GM04504 (cell line): ENCODE results near the gene CRLF2.
"Not testable (repeated sequence)": the region's sequence is repeated elsewhere in the genome, so short reads cannot be mapped to it uniquely, and the experiment has no call there.

Experiments
- DNase-seq: peaks from one replicate; pipeline ENCODE4 v3.0.0-alpha.2; 2012; ENCODE audit warnings: low read depth

CRLF2 gene, protein sequence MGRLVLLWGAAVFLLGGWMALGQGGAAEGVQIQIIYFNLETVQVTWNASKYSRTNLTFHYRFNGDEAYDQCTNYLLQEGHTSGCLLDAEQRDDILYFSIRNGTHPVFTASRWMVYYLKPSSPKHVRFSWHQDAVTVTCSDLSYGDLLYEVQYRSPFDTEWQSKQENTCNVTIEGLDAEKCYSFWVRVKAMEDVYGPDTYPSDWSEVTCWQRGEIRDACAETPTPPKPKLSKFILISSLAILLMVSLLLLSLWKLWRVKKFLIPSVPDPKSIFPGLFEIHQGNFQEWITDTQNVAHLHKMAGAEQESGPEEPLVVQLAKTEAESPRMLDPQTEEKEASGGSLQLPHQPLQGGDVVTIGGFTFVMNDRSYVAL

DNA sequence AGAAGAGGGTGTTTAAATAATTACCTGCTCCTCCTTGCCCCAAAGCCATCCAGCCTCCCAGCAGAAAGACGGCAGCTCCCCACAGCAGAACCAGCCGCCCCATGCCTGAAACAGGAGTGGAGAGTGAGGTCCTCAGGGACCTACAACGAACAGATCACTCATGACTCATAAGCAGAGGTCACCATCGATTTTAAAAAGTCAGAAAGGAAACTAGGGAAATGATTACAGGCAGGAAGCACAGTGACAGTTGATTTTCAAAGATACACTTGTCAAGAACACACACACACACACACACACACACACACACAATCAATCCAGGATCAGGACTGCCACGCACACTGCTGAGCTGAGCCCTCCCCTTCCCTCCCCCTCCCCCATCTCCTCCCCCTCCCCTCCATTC is at the start of gene CRLF2:
Gene CRLF2 (minus strand): TSS at position 118 of the 400 bp plus-strand sequence. CDS start 15 bp downstream, at position 103.
- peak; percentile 13 for DNase-seq

DNA sequence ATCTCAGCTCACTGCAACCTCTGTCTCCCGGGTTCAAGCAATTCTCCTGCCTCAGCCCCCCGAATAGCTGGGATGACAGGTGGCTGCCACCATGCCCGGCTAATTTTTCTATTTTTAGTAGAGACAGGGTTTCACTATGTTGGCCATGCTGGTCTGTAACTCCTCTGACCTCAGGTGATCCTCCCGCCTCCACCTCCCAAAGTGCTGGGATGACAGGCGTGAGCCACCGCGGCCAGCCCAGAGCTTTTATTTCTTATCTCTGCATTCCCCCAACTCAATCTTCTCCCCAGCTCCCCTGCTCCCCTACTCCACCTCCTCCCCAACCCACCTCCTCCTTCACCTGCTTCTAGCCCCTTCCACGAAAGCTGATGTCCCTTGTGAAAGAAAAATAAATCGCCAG is 49.3 kb upstream of the CRLF2 start:
- DNase-seq, result not testable (repeated sequence)

DNA sequence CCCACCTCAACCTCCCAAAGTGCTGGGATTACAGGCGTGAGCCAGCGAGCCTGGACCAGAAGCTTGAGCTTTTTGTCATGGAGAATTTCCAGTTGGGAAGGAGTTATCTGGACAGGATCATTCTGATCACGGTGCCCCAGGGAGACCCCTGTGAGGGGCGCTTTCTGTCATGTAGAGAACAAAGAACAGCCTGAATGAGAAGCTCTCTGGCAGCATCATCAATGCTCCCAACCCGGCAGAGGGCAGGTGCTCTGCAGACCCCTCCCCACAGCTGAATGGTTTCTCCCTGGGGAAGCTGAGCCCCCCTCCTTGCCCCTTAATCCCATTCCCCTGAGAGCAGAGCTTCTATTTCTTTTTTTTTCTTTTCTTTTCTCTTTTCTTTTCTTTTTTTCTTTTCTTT is 48.8 kb upstream of the CRLF2 start:
- no peak for DNase-seq

DNA sequence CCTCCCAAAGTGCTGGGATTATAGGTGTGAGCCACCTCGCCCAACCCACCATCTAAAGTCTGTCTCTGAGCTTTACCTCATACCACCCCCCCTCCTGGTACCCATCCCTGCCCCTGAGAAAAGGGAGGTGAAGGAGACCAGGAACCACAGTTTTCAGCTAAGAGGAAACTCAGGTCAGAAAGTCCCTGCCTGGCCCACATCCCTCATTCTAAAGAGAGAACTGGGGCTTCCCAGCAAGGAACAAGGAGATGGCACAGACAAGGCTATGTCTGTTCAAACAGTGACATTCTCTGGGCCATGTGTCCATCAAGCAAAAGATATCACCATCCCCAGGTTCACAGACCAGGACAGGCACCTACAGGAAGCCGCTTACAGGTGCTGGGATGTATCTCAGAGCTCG is 40.4 kb upstream of the CRLF2 start:
- DNase-seq, result no peak

DNA sequence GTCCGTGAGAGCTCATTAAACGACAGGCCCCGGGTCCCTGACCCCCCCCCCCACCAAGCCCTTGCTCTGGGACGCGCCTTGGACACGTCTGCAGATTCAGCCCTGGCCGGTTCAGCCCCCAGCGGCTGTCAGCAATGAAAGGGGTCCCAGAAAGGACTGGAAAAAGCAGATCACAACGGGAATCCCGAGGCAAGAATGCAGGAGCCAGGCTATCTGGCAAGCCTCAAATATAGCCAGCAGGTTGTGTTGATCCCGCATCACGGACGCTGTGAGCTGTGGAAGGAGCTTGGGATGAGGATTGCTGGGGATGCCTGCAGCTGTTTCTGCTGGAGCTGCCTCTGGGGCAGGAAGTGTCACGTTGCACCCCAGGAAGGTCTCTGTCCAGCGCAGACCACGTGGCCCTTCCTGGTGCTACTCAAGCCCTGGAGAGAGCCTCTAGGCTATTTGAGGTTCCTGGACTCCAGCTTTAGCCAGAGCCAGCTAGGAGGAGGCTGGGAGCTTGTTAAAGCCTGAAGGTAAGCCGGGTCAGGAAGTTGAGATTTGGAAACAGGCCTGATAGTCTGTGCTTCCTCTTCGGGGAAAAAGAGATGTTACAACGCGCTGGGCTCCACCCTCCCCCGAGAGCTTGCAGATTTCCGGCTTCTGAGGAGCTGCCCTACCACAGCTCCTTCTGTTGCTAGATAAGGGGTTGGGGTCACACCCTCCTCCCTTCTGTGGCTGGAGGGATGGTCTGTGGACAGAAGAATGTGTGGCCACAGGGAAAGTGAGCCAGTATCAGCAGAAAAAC is 36.8 kb upstream of the CRLF2 start:
- peak; percentile 24 for DNase-seq

DNA sequence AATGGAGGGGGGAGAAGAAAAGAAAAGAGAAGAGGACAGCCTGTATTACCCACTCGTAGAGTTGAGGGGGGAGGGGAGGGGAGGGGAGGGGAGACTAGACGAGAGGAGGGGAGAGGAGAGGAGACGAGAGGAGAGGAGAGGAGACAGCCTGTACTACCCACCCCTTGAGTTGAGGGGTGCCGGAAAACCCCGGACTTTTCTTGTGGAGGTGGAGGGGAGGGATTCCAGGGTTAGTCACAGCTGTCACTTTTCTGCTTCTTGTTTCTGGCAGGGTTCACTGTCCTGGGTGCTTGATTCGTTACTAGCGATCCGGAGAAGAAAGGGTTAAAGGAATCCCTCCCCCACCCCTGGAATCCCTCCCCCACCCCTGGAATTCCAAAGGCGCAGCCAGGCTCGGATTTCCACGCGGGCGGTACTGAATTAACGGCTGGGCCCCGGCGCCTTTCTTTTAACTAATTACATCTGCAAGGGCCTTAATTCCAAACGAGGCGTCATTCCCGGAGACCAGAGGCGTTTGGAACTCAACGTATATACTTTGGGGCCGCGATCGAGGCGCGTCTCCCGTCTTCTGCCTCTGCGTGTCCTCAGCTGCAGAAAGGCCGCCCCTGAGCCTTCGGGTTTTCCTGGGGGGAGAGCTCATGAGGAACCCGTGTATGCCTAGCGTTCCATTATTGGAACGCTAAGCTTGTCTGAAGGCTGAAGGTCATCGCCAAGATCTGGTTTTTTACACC is 36.0 kb upstream of the CRLF2 start:
- no peak for DNase-seq

DNA sequence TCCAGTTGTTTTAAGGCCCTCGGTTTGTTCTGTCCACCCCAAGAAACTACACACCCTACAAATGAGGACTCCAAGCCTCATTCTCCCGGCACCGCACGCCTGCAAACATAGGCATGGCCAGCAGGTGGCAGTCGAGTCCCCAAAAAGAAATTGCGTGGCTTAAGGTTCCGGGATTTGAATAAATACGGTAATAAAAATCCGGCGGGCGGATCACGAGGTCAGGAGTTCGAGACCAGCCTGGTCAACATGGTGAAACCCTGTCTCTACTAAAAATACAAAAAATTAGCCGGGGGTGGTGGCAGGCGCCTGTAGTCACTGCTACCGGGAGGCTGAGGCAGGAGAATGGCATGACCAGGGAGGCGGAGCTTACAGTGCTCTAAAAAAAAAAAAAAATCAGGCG is 34.4 kb upstream of the CRLF2 start:
- peak; percentile 20 for DNase-seq

DNA sequence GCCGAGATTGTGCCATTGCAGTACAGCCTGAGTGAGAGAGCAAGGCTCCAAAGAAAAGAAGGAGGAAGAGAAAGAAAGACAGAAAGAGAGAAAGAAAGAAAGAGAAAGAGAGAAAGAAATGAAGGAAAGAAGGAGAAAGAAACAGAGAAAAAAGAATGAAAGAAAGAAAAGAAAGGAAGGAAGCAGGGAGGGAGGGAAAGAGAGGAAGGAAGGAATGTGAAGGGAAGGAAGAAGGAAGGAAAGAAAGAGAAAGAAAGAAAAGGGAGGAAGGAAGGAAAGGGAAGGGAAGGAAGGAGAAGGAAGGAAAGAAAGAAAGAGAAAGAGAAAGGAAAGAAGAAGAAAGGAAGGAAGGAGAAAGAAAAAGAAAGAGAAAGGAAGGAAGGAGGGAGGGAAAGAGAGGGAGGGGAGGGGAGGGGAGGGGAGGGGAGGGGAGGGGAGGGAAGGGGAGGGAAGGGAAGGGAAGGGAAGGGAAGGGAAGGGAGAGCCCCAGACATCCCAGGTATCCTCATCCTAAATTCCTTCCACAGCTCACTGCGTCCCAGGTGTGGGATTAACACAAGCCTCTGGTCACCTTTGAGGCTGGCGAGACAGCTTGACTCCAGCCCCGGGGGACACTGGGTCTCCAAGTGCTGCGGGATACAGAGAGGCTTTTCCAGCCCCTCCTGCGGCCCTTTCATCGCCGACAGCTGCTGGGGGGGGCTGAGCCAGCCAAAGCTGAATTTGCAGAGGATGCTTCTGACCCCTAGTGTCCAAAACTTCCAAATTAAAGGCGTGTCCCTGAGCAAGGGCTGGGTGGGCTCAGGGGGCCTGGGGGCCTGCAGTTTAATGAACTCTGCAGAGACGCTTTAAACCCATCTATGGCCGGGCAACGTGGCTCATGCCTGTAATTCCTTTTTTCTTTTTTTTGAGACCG is 32.0 kb upstream of the CRLF2 start:
- DNase-seq, result no peak

DNA sequence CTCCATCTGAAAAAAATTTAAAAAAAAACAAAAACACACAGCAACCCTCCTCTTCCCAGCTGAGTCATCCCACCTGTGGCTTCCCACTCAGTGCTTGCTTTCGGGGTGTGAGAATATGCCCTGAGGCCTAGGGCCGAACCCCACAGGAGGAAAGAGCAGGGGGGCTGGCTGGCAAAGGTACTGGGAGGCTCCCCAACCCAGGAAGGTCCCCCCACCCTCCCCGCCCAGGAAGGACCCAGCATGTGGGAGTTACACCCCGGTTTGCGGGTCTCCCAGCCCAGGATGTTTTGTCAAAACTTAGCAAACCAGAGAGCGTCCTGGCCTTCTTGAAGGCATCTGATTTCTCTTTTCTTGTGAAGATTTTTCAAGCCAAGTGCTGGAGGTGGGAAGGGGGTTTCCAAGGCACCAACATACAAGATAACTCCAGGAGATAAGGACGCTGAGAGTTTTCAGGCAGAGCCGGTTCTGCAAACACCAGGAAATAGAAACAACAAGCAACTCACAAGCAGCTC is 30.5 kb upstream of the CRLF2 start:
- DNase-seq, result no peak

DNA sequence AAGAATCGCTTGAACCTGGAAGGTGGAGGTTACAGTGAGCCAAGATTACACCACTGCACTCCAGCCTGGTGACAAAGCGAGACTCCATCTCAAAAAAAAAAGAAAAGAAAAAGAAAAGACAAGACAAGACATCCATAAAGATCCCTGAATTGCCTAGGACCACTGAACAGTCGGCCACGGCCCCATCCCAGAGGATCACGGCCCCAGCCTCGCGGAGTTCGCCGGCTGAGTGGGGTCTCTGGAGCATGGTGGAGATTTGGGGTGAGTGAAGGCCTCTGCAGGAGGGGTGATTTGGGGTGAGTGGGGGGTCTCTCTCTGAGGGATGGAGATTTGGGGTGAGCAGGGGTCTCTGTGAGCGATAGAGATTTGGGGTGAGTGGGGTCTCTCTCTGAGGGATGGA is 28.1 kb upstream of the CRLF2 start:
- DNase-seq, result not testable (repeated sequence)

DNA sequence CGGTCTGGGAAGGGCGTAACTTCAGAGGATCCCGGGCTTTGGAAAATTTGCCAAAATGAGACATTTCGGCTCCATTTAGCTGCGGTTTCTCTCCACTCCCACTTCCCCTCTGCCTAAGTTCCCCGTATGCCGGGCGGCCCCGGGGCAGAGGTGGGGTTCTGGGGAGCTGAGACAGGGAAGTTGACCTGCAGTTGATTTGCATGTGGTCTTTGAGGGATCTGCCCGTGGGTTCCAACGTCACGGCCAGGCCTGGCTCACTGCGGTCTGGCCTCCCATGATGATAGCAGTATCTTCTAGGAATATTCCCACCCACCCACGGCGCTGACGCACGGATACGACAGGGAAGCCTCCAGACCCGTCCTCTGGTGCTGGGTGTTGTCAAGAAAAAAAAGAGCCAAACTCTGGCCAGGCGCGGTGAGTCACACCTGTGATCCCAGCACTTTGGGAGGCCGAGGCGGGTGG is 27.3 kb upstream of the CRLF2 start:
- DNase-seq, result no peak

DNA sequence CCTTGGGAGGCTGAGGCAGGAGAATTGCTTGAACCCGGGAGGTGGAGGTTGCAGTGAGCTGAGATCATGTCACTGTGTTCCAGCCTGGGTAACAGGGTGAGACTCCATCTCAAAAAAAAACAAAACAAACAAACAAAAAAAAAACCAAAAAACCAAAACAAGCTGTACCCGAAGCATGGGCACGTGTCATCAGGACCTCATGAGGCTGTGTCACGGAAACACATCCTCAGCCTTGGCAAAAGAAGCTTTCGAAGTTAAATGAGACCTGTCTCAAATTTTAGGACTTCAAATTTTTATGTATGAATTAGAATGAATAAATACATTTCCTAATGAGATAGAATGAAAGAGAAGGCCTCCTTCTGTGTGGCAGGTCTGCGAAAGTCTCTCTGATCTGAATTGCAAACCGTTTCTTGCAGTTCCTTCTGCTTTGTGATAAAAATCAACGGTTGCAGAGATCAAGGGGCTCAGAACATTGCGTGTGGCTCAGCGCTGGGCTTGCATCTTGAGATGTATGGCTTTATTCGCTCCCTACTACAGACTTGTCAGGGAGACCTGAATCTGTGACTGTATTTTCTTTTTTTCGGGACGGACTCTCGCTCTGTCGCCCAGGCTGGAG is 19.5 kb upstream of the CRLF2 start:
- DNase-seq, result no peak

DNA sequence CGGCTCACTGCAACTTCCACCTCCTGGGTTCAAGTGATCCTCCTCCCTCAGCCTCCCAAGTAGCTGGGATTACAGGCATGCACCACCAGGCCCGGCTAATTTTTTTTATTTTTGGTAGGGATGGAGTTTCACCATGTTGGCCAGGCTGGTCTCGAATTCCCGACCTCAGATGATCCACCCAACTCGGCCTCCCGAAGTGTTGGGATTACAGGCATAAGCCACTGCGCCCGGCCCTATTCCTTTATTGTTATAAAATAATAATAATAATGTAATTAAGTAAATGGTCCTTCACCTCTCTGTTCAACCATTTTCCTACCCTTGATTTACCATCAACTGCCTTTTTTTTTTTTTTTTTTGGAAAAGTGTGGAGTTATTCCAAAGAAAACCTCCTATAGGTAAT is 15.7 kb upstream of the CRLF2 start:
- DNase-seq, result not testable (repeated sequence)

DNA sequence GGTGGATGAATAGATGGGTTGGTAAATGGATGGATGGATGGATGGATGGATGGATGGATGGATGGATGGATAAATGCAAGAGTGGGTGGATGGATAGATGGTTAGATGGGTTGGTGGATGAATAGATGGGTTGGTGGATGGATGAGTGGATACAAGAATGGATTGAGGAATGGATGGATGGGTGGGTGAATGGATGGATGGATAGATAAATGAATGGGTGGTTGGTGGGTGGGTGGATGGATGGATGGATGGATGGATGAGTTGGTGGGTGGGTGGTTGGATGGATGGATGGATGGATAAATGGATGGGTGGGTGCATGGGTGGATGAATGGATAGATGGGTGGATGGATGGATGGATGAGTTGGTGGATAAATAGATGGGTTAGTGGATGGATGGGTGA is 13.8 kb upstream of the CRLF2 start:
- DNase-seq, result no peak

DNA sequence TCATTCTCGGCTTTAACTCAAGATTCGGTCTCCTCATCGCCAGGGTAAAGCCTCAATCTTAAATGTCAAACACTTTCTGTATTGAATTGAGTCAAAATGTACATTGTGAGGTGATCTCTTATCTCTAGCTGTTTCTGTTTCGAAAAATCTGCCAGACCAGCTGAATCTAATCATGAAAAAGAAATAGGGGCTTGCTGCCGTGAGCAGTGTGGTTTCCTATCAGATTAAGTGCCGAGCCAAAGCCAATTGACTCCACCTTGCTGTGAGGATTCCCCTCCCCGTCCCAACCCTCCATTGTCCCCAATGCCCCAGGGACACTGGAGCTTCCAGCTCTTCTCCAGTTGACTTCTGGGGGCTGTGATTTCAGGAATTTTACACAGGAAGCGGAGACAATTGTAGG is 12.5 kb upstream of the CRLF2 start:
- DNase-seq, result no peak

DNA sequence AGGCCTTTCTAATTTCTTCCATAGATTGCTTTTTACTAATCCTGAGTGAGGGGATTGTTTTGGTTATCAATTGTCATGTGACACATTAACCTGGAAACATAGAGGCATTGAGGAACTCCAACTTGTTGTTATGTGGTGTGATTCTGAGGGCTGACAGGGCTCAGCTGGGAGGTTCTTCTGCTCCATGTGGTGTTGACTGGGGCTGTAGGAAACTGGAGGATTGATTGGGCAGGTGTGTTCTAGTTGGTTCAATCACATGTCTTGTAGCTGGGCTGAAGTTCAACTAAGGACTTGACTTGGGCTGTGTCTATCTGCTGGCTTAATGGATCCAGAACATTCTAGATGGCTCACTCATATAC is 10.8 kb upstream of the CRLF2 start:
- DNase-seq, result no peak

DNA sequence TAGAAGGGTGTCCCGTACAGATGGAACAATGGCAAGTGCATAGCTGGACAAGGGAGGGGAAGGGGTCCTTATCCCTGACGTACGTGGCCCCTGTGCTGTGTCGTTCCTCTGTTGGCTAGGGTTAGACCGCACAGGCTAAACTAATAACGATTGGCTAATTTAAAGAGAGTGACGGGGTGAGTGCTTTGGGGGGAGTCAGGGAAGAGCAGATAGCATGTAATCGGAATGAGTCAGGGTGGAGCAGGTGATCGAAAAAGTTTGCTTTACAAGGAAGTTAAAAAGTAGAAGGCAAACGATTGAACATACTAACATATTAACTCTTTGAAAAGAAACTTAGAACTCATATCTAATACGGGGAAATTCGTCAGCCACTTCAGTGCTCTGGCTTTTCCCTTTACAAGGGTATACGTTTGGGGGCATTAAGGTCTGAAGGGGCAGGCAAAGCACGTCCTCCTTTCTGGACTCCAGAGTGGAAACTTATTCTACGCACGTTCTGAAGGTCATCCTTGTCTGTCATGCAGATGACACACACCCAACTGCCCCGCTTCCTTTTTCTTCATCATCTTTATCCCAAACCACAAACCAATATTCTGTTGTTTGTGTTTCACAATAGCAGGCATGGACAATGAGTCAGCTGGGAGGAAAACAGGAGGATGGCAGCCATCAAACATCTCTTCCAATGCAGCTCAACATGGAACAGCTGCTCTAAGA is 10.2 kb upstream of the CRLF2 start:
- DNase-seq, result peak; percentile 24

DNA sequence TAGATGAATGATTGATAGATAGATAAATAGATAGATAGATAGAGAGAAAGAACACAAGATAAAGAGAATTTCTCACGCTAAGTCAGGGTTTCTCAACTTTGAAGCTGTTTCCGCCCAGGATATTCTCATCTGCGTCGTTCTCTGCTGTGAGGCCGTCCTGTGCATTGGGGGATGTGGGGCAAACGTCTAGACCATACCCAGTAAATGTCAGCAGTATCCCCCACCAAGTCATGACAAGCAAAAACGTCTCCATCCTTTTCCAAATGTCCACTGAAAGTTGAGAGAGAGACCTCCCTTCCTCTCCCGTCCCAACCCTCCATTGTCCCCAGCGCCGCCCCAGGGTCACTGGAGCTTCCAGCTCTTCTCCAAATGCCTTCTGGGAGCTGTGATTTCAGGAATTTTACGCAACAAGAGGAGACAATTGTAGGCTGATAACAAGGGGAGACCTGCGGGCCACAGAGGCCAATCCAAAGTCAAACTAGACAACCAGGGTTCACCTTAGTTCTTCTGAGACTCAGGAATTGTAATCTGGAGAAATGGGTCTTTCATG is 8.9 kb upstream of the CRLF2 start:
- no peak for DNase-seq

DNA sequence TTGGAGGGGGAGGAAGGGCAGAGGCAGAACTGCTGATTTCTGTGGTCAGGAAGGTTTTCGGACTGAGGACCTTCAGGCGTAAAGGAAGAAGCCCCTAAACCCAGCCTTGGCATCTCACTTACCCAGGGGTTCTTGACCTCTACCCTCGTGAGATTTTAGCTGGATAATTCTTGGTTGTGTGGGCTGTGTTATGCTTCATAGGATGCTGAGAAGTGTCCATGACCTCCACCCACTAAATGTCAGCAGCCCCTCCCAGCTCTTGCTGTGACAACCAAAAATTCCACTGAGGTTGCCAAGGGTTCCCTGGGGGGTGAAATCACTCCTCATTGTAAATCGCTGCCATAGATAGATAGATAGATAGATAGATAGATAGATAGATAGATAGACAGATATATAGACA is 5.8 kb upstream of the CRLF2 start:
- no peak for DNase-seq
